NCI-H2196 (cell line): ENCODE measurements around the gene SCRG1.

Experiments
- DNase-seq: peaks from one replicate; lab custom pipeline; 2025; ENCODE audit not compliant: unreplicated experiment; lab: John Stamatoyannopoulos, UW

The SCRG1 gene

DNA sequence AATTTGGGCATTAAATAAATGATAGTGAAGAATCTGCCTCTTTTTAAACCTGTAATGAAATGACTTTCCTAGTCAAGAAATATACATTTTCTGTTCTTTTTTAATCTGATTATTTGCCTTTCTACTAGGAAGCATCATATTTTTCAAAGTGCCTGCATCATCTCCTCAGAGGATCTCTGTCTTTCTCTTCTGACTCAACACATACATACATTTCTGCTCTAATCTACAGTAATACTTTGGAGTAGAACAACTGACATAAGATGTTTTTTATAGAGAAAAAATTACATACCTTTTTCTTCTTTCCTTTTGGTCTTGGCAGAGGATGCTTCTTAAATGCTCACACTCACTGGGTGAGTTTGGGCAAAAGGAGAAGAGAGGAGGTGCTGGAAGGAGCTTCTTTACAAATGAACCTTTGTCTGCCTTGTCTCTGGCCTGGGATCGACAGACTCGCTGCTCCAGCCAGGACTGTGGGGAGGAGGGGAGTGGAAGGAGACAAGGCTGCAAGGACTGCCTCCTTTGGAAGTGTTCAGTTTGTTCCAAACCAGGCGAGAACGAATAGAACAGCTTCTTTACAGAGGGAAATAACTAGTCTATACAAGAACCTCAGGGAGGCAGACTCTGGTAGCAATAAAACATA lies at the start of gene SCRG1:
Gene SCRG1, minus strand, starts transcription at position 338 of the 637 bp plus-strand sequence. CDS start 7,702 bp downstream, outside the sequence.
- no peak for DNase-seq

DNA sequence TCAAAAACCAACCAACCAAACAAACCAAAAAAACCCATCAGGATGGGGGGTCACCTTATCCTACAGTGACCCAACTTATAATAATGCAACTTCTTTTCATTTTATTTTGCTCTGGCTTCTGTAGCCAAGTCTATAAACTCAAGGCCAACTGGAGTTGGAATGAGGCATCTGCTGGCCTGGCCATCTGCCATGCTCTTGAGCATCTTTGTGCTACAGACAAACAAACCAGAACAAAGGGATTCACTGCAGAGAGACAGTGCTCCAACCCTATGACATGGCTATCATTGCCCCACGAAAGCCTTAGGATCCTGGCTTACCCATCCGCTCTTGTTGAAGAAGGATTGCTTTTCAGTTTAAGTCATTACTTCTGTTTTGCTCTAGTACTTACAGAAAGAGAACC lies 49.2 kb upstream of the SCRG1 start:
- DNase-seq, result peak; percentile 31

DNA sequence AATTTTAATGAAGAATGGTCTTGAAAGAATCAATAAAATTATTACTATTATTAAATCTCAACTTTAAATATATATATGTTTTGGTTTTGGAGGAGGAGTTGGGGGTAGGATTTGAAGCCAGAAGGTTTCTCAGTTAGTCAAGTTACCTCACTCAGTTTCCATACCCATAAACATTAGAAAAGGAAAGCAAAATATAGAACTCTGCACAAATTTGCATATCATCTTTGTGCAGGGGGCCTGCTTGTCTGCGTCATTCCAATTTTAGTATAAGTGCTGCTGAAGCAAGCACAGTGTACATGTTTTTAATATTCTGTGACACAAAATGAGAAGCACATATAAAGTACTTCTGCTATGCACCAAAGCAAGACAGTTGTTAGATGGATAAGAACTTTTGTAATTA lies 47.5 kb upstream of the SCRG1 start:
- DNase-seq, result no peak

DNA sequence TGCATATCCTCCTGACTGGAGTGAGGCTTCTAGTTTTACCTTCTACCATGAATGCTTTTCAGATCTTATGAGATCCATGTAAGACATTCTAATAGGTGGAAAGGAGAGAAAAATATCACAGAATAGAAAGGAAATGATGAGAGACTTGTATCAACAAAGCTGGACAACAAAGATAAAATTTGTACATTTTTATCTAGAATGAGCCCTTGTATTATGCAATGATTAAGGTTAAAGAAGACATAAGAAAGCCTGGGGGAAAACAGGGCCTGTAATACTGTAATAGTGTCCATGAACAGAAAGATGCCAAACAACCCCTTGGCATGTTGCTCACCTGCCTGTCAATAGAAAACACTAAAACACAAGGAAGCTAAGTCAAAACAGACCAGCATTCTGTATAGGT lies 44.2 kb upstream of the SCRG1 start:
- DNase-seq, result no peak

DNA sequence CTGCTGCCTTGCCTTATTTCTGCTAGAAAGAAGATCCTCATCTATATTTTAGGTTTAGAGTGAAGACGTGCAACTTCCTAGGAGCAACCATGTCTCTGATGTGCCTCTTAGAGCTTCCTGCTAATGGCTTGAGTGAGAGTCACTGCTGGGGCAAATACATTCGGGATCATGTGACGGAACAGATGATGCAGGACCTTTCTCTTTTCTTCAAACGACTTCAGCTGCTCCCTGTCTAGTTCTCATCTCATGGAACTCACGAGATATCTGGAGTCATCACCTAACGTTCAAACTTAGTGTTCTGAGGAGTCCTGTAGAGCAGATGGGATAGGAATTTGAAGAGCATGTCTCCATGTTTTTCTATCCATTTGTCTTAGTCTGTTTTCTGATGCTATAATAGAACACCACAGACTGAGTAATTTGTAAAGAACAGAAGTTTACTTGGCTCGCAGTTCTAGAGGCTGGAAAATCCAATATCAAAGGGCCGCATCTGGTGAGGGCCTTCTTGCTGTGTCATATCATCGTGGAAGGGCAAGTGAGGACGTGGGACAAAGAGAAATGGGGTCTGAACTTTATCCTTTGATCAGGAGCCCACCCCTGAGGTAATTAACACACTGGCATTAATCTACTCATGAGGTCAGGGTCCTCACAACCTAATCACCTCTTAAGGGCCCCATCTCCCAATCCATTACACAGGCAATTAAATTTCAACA lies 43.5 kb upstream of the SCRG1 start:
- no peak for DNase-seq

DNA sequence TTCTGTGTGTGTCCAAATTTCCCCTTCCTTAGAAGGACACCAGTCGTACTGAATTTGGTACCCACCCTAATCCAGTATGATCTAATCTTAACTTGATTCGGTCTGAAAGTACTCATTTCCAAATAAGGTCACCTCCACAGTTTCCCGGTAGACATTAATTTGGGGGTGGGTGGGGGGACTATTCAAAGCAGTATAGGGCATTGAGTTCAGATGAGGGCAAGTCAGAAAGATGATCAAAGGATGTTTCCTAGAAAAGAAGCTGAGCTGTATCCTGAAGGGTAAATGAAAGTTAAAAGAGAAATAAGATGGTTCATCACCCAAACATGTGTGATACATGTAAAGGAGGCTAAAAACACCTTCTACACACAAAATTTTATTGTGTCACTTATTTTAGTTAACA lies 42.0 kb upstream of the SCRG1 start:
- DNase-seq, result no peak

DNA sequence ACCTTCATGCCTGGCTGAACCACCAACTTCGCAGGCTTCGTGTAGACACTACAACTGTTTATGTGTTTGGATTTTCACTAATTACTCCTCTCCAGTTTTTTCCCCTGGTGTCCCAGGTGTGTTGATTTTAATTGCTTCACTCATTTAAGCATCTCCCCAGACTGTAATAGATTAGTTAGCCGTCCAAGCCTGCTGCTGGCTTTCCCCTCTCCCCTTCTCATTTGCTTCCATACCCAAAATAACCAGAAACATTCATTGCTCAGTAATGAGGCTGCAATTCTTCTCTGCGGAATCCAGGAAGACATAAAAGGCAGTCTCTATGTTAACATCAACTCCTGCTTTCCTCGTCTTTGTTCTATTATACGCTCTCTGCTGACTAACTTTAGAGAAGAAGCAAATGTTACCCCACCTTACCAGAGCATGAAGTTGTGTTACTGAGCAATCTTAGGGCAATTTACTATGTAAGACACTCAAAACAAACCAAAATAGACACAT lies 37.9 kb upstream of the SCRG1 start:
- DNase-seq, result no peak

DNA sequence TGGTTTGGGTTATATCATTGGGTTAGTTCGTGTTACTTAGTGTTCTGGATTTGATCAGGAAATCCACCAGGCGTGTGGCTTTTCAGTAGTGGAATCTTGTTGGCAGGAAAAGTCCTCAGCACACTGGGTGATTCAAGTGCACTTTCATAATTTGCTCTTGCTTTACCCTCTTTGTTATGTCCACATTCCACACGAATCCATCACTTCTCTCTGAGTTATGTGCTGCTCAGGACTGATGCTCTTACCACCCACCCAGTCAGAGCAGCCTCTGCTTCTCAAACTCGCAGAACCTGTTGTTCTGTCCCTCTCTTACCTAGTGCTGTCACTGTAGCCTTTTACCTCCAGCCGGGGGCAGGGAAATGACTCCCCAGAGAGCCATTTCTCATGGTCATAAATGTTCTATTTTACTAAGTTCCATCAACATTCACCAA lies 37.2 kb upstream of the SCRG1 start:
- no peak for DNase-seq

DNA sequence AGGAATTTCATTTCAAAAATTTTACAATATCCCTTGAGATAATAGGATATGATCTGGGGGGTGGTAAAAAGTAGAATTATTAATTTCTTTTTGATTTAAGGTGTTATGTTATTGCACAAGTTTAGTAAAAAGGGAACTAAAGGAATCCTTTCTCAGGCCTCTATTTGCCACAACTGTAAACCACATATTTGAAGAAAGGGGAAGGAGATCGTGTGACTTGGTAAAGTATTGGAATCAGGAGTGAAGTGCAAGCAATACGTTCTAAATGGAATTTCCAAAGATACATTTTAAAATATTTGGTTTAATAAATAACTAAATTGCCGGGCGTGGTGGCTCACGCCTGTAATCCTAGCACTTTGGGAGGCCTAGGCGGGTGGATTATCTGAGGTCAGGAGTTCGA lies 35.3 kb upstream of the SCRG1 start:
- DNase-seq, result no peak

DNA sequence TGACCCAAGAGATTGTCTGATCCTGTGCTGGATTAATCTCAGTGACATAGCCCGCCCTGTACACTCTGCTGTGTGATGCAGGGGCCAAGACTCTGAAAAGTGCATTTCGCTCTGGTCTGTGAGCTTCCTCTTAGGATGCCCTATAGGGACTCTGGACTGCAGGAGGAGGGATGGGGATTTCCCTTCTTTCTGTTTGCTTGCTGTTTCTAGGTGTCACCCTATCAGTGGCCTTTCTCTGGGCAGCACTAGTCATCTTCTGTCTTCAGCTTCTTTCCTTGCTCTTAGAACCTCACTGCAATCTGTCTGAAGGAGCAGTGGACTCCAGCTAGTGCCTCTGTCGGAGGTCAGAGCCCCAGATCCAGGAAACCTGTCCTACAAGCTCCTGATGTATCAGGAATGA lies 34.5 kb upstream of the SCRG1 start:
- no peak for DNase-seq

DNA sequence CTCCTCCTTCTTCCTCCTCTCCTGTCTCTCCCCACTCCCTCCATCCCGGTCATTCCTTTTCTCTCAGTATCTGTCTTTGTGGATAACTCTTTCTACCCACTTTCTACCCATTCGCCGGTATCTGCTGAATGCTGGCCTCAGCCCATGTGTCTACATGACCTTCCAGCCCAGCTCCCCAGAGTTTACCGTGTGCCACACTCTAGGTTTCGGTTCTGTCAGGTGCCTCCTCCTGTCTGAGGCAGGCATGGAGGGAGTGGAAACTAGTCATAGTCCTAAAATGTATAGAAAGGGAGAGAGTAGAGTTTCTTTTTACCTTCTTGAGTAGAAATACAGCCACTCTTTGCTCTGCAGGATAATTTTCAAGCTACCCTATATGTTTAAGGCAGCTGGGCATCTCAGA lies 33.5 kb upstream of the SCRG1 start:
- no peak for DNase-seq

DNA sequence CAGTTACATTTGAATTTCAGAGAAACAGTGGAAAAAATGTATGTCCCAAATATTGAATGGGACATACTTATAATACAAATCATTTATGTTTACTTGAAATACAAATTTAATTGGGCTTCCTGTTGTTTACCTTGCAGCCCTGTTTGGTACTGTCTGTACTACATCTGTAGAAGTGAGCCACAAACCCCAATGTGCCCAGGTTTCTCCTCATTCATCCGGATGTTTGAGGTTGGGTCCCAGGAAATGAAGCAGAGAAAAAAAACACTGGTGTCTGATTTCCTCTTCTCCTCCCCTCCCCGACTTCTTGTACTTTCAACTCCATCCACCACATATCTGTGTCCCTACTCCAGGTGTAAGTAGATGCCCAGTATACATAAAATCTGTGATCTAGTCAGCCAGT lies 27.1 kb upstream of the SCRG1 start:
- no peak for DNase-seq

DNA sequence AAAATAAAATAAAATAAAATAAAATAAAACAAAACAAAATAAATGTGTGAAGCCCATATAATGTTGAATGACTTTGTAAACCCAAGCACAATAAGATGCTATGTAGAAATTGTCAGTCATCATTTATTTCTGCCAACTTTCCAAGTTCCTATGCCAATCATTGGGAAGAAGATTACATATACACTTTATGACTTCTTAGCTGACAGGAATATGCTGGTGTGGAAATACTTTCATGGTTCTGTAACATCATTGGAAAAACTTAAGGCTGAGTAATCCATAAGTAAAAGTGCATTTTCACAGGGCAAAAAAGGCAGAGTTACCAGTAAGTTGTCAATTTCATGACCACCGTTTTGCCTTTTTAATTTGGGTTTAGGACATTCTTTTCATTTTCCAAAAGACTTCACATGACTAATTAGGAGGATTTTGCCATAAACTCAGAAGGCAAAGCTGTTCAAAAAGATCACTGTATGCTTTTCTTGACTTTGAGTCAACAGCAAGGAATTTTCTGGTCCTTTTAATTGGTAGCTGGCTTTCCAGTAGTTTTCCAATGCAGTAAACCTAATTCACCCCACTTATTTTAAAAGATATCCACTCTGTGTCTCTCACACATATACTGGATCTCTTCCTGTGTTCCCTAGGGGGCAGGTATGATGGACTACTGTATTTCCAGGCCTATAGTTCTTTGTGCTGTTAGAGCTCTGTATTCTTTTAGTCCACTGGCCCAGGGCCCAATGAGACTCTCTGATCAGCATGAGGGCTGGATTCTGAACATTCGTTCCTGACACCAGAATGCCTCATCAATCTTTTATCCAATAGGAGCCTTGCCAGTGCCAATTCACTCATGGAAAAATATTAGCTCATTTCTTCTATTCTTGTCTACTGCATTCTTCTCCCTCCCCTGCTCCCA lies 26.2 kb upstream of the SCRG1 start:
- no peak for DNase-seq

DNA sequence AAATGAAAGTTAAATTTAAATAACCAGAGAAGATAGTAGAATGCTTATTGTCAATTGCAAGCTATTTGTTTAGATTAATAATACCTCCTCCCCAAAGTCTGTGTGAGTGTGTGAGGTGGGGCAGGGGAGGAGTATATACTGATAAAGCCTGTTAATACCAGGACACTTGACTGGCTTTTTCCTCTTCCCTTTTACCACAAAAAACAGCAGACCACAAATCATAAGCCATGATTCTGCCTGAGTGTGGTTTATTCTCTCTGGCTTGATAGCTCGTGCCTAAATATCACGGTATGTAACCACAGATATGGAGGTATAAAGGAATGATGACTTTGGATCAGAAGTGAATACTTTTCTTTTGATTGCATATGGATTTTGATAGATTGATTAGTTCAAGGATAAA lies 21.9 kb upstream of the SCRG1 start:
- DNase-seq, result no peak

DNA sequence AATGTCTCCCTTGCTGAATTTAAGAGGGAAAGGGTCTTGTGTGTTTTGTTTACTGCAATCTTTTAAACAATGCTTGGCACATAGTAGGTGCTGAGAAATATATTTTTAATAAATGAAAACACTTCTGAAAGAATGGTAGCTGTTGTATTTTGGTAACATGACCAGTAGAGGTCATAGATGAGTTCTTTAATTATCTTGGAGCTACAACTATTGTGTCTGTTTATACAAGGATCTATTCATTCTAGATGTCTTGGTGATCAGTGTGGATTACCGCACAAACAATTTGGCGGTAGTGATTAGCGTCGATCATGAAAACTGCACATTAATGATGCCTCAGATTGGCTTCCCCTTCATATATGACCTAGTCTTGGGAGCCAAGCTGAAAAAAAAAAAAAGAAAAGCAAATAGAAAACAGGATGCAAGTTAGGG lies 21.4 kb upstream of the SCRG1 start:
- DNase-seq, result no peak

DNA sequence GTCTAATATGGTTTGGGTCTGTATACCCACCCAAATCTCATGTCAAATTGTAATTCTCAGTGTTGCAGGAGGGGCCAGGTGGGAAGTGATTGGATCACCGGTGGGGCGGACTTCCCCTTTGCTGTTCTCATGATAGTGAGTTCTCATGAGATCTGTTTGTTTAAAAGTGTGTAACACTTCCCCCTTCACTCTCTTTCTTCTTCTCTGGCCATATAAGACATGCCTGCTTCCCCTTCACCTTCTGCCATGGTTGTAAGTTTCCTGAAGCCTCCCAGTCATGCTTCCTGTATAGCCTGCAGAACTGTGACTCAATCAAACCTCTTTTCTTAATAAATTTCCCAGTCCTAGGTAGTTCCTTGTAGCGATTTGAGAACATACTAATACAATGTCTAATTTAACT lies 19.7 kb upstream of the SCRG1 start:
- DNase-seq, result no peak

DNA sequence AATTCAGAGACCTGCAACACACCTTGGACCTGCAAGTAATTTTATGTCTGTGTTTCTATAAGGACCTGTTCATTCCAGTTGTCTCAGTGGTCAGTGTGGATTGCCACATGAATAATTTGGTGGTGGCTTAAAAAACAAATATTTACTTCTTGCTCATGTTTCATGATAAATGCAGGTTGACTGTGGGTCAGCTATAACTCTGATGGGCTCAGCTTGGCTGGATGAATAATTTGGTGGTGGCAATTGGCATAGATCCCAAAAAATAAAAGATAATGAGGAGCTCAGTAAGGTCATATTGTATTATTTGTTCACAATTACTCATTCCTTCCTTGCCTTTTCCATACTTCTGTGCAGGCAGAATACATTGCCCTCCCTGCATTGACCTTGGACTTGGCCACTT lies 18.9 kb upstream of the SCRG1 start:
- no peak for DNase-seq

DNA sequence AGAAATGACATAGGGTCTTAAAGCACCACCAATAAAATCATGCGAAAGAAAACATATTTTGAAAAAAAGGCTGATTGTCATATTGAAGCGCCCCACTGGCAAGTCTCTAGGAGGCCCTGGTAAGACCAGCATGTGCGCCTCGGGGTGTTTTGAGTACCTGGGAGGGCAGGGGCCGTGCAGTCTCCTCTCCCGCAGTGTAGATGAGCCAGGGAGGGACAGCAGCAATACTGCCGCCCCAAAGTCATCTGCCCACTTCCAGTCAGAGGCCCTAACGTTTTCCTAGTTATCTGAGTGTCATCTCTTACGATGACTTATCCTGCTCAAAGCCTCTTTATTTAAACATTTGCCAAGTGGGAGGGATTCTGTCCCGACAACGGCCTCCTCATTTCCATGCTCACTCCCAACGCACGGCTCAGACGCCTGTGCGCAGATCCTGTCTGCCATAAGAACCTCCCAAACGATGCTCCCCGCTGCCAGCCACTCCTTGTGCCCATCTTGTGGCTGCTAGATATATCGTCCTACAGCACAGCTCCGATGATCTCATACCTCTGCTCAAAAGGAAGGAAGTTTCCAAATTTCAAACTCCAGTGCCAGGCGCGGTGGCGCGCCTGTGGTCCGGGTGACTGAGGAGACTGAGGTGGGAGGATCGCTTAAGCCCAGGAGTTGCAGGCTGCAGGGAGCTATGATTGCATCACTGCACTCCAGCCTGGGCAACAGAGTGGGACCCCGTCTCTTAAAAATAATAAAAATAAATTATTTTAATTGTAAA lies 17.2 kb upstream of the SCRG1 start:
- DNase-seq, result no peak

DNA sequence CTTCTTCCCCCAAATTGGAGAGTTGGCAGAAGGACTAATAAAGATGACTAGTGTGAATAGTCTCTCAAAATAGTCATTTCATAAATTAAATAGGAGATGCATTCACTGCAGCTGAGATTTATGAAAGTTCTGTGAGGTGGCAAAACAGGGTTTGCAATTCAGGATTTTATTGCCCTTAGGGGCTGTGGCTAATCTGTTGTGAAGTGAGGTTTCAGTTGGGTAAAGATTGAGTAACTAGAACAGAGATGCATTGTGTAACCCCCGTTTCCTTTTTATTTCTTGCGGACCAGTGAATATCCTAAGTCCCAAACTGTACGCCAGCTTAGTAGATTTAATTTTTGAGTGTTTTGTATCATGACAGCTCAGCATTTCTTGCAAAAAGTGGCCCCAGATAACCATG lies 16.2 kb upstream of the SCRG1 start:
- no peak for DNase-seq

DNA sequence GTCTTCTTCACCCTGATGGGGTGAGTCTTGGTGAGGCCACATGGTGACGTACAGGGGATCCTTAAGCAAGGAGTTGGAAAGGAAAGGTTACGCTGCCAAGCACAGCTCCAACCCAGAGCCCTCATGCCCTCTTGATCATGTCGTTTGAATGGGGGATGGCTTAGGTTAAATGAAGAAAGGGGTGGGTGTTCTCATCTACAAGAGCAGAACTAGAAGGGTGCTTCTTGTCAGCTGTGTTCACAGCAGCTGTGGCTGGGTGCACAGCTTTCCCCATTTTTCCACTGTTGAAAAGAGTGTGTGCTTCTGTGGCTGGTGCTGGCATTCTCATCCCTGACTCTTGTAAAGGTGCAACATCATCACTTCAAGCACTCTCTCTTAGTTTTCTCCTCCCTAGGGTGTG lies 15.5 kb upstream of the SCRG1 start:
- DNase-seq, result no peak

DNA sequence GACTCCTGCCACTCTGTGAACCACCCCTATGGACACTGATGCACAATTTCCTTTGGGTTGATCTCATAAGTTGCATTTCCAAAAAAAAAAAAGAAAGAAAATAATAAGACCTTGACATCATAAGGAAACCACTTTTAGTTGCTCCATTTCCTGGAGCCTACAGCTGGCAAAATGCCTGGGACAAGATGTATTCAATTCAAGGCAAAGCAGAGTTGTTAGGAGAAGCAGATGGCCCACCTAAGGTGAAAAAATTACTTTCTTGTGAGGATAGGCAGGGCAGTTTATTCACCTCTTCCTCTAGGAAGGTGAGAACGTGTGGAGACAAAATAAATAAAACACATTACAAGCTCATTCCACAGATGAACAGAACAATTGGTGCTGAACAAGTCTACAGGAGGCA lies 14.1 kb upstream of the SCRG1 start:
- no peak for DNase-seq
